Activated B cell treated with CpG ODN at 0.5 μM for 24 hours (primary cell): Measurements from ENCODE around the gene CCDC82. TPM values are rescaled to one million over a fixed set of nuclear protein-coding genes. Genes with fewer than 3 reads are reported as not detected.

Source experiments
- ATAC-seq: fragments of 200-7000 bp; cut with Tn5 transposase; one replicate; pipeline ENCODE4 v1.10.0; 2021; ENCODE audit warnings: low read depth, mild to moderate bottlenecking, moderate library complexity
- CTCF ChIA-PET: fragments of 350-600 bp; sonication (Branson Sonifier 250); formaldehyde crosslinking; loops from one replicate; lab custom pipeline; 2021; ENCODE audit warnings: antibody characterized with exemption; lab: Charles Lee
- POLR2A ChIA-PET: fragments of 350-600 bp; sonication (Branson Sonifier 250); formaldehyde crosslinking; loops from one replicate; lab custom pipeline; 2021; ENCODE audit warnings: antibody characterized with exemption; lab: Charles Lee
- DNase-seq: peaks from one replicate; pipeline ENCODE4 v3.0.0; 2022
- H3K27ac Mint-ChIP-seq: one replicate; pipeline ENCODE4 v1.8.0; 2020; ENCODE audit warnings: mixed read lengths
- H3K27me3 Mint-ChIP-seq: one replicate; pipeline ENCODE4 v1.8.0; 2021; ENCODE audit warnings: mixed read lengths
- H3K36me3 Mint-ChIP-seq: one replicate; pipeline ENCODE4 v1.8.0; 2021; ENCODE audit warnings: low read depth, mixed read lengths
- H3K4me1 Mint-ChIP-seq: one replicate; pipeline ENCODE4 v1.8.0; 2021; ENCODE audit warnings: mixed read lengths
- H3K4me3 Mint-ChIP-seq: one replicate; pipeline ENCODE4 v1.8.0; 2020; ENCODE audit warnings: mild to moderate bottlenecking, mixed read lengths
- H3K9me3 Mint-ChIP-seq: one replicate; pipeline ENCODE4 v1.8.0; 2020; ENCODE audit warnings: mixed read lengths
- CTCF ChIP-seq: fragments of 200-600 bp; IDR thresholded peaks from one replicate; pipeline ENCODE4 v1.8.0; 2022; ENCODE audit warnings: antibody characterized with exemption, mild to moderate bottlenecking
- intact Hi-C: fragments of 100-400 bp; cut with micrococcal nuclease; formaldehyde crosslinking; loops from one replicate; pipeline ENCODE4 v1.15.1; 2024
- total RNA-seq: library from RNA; stranded (reverse); gene quantifications from 2 replicates; pipeline ENCODE4 v1.2.3, GENCODE V29; 2022

Gene CCDC82
- total RNA-seq, 1 donor from 2014 or later = 33.8 TPM

GRCh38 chr11:96328395-96329010, 61.2 kb downstream of the CCDC82 start:
- DNase-seq (no peak), ATAC-seq (no peak)
- H3K4me1 Mint-ChIP-seq = peaks cover 42% of the 10 kb centered on the region
- no peak overlapping the region for H3K27ac Mint-ChIP-seq
- no peak overlapping the region for H3K4me3 Mint-ChIP-seq
- intact Hi-C loops = no loop called here
- TF ChIP-seq CTCF = no peak
- no peaks in the 10 kb centered on the region for H3K9me3 Mint-ChIP-seq
- H3K36me3 Mint-ChIP-seq = peaks cover 18% of the 10 kb centered on the region
- ChIA-PET CTCF (no interaction called here), POLR2A (interaction anchor here (0.5 to 0.7 kb wide), 2 partner anchors 12 to 294 kb away, joined by 3 to 5 read pairs; no protein-coding TSS in a partner anchor)
- H3K27me3 Mint-ChIP-seq = no peaks in the 10 kb centered on the region

GRCh38 chr11:96326959-96327358, 62.8 kb downstream of the CCDC82 start:
- Mint-ChIP-seq H3K27me3 (no peaks in the 10 kb centered on the region), H3K4me3 (no peak overlapping the region)
- CTCF ChIA-PET = interaction anchor here (1.1 to 1.6 kb wide), 2 partner anchors 12 to 15 kb away, joined by 3 to 5 read pairs; partner anchors contain the start of gene MAML2

GRCh38 chr11:96324912-96325311, 64.8 kb downstream of the CCDC82 start:
- Mint-ChIP-seq H3K27me3 (no peaks in the 10 kb centered on the region), H3K9me3 (no peaks in the 10 kb centered on the region), H3K4me1 (peaks cover 25% of the 10 kb centered on the region), H3K36me3 (peaks cover 24% of the 10 kb centered on the region), H3K27ac (no peak overlapping the region), H3K4me3 (no peak overlapping the region)
- intact Hi-C loops = loop anchor here (2.0 kb wide), 1 partner anchor 14 kb away; no protein-coding TSS in a partner anchor
- DNase-seq (no peak), ATAC-seq (no peak)
- no peak for TF ChIP-seq CTCF
- ChIA-PET CTCF (no interaction called here), POLR2A (no interaction called here)

More at GRCh38 chr11:96326959-96327358, 62.8 kb downstream of the CCDC82 start:
- H3K9me3 Mint-ChIP-seq = no peaks in the 10 kb centered on the region
- peaks cover 28% of the 10 kb centered on the region for H3K36me3 Mint-ChIP-seq
- no peak for ATAC-seq
- TF ChIP-seq CTCF = no peak
- no peak overlapping the region for H3K27ac Mint-ChIP-seq
- POLR2A ChIA-PET = no interaction called here
- DNase-seq = no peak
- H3K4me1 Mint-ChIP-seq = peaks cover 32% of the 10 kb centered on the region
- intact Hi-C loops = no loop called here

- H3K27me3 Mint-ChIP-seq = no peaks in the 10 kb centered on the region
- no peak for DNase-seq
- ChIA-PET CTCF (interaction anchor here (1.1 kb wide), 1 partner anchor 19 kb away, joined by 4 read pairs; the partner anchor contains the start of gene MAML2), POLR2A (no interaction called here)
- H3K9me3 Mint-ChIP-seq = no peaks in the 10 kb centered on the region
- no peak for TF ChIP-seq CTCF
- ATAC-seq = no peak
- H3K4me3 Mint-ChIP-seq = no peak overlapping the region
- H3K27ac Mint-ChIP-seq = no peak overlapping the region
- intact Hi-C loops = no loop called here
- H3K4me1 Mint-ChIP-seq = peaks cover 22% of the 10 kb centered on the region
- H3K36me3 Mint-ChIP-seq = peaks cover 23% of the 10 kb centered on the region
These were observed 66.1 kb downstream of the CCDC82 start for GRCh38 chr11:96323642-96323985.

- Mint-ChIP-seq H3K4me3 (no peak overlapping the region), H3K4me1 (peaks cover 27% of the 10 kb centered on the region), H3K9me3 (no peaks in the 10 kb centered on the region), H3K27me3 (no peaks in the 10 kb centered on the region), H3K36me3 (peaks cover 24% of the 10 kb centered on the region), H3K27ac (no peak overlapping the region)
- no peak for ATAC-seq
- ChIA-PET POLR2A (no interaction called here), CTCF (interaction anchor here (1.1 kb wide), 1 partner anchor 20 kb away, joined by 4 read pairs; the partner anchor contains the start of gene MAML2)
- intact Hi-C loops = no loop called here
- no peak for TF ChIP-seq CTCF
- no peak for DNase-seq
These were observed 66.7 kb downstream of the CCDC82 start for GRCh38 chr11:96322775-96323641.
